IPS DF 19.7 (cell line): ENCODE results near the gene ADGRL2.

Experiments
- DNase-seq: peaks from one replicate; pipeline ENCODE4 v3.0.0-alpha.2; 2013; ENCODE audit warnings: low read depth, low spot score

The ADGRL2 gene

DNA sequence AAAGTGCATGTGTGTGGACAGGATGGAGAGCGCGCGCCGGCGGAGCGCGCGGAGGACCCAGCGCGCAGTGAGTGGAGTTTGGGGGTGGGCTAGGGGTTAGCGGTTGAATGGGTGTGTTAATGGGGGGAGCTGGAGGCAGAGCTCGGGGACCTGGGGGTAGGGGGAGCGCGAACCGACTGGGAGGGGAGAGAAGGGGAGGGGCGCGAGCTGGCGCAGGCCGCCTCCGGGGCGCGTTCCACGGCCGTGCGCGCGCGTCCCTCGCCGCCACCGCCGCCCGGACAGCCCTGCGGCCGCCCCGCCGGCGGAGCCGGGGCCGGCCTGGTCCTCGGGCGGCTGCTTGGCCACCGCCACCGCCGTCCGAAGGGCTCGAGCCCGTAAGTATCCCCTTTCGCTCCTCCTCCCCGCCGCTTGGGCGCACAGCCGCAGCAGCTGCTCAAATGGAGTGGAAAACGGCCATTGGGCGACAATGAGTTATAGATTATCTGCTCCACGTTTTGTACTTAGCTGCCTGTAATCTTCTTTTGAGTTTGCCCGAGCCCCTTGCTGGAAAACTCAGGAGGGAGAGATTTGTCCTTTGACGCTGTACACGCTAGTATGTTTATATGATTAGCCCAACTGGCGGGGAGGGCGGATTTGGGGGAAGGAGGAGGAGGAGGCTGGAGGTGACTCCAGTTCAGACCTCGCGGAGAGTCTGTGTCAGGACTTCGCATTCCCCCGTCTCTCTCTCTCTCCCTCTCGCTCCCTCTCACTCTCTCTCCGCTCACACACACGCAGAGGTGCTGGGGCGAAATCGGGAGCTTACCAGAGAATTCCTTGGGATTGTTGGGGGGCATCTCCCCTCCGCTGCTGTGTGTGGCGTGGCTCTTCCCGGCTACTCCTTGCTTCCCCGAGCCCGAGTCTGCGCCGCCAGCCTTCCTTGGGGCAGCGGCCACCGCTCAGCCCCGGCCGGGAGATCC is at the start of gene ADGRL2:
ADGRL2 (plus strand) TSS at position 240 of the 956 bp plus-strand sequence. CDS start 36,051 bp downstream, outside the sequence.
- peak; percentile 84 for DNase-seq

DNA sequence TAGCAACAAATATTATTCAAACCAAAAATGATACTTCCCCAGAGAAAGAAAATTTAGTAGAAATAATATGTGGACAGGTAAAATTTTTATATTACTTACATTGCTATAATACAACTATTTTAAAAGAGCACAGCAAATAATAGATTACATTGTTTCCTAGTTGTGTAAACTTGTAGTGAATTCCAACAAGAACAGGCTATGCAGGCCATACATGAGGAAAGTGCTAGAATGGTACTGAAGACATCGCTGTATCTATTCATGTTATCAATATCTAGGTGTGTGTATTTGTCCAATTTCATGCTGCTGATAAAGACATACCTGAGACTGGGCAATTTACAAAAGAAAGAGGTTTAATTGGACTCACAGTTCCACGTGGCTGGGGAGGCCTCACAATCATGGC is 47.9 kb upstream of the ADGRL2 start:
- no peak for DNase-seq

DNA sequence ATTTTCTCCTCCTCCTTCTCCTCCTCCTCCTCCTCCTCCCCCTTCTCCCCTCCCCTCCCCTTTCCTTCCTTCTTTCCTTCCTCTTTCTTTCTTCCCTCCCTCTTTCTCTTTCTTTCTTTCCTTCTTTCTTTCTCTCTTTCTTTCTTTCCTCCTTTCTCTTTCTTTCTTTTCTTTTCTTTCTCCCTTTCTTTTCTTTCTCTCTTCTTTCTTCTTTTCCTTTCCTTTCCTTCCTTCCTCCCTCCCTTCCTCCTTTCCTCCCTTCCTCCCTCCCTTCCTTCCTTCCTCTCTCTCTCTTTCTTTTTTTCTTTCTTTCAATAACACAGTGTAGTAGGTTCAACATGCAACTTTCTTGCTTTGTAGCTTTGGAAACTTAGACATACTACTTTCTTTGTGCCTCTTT is 46.3 kb upstream of the ADGRL2 start:
- DNase-seq, result no peak

DNA sequence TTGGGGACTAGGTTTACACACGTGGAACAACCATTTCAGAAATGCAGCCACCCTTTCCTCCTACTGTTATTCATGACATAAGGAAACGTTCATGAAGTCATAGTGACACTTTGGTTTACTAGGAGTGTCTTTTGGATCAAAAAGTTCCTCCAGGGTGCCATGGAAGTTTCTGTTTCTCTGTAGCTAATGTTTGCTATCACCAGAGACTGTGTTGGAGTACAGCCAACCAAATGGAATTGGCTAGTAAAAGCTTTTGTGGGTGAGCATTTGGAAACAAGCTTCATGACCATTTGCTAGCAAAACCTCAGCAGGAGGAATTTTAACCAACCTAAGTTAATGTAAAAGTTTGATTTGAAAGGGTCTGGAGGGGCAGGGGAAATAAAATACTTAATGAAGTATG is 43.9 kb upstream of the ADGRL2 start:
- no peak for DNase-seq

DNA sequence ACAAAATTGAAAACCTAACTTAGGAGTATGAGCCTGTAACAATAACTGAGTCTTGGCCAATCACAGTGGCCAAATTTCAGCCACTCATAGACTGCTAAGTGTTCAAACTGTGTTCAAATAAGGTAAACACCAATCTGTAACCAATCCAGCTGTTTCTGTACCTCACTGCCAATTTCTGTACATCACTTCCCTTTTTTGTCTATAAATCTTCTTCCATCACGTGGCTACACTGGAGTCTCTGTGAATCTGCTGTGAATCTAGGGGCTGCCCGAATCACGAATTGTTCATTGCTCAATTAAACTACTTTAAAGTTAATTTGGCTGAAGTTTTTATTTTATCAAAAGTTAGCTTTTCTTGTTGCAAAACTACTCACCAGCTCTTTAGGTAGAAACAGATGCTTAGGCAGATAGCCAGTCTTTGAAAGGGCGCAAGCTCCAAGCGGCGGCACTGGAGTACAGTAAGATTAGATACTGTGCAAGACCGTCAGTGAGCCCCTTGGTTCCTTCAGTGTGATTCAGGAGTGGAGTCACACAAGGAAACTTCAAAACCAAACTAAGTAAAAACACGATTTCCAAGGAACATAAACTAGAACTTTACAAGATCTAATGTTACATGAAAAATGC is 43.2 kb upstream of the ADGRL2 start:
- no peak for DNase-seq

DNA sequence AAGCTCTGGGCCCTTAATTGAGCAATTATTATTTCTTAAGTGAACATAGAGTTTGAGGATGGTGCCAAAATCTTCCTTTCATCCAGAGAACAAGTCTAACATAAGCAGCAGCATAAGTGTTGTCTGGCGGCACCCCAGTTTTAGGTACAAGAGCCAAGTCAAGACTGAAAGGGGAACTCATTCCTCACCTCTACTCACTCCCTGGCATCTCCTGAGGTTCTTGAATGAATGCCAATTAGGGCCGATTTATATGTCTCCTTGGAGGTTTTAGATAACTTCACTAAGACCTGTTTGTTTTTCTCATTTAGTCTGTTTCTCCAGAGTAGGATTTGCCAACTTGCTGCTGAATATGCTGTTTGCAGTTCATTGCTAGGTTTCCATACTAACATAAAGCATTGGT is 42.6 kb upstream of the ADGRL2 start:
- no peak for DNase-seq

DNA sequence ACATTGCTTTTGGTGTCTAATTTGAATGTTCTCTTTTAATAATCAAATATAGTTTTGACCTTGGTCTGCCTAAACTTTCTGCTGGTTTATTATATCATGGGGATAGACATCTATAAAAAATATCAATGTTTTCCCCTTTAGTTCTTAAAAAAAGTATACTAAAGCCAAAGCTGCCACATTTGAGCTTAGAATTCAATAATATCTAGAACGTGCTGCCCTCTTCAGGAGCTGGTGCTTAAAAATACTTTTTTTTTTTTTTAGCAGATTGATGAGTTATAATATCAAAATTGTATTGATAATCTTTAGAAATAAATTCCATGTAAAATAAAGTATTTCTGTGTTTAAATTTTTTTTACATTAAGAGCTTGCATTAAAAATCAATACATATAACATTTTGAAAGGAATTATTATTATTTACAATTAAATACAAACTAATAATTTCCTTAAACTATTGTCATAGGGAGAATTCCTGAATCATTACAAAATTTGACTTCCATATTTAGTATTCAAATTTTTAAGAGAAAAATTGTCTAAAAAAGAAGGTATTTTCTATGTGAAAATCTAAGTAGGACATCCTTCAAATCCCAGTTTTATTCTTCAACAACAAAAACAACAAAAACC is 40.1 kb upstream of the ADGRL2 start:
- DNase-seq, result no peak

DNA sequence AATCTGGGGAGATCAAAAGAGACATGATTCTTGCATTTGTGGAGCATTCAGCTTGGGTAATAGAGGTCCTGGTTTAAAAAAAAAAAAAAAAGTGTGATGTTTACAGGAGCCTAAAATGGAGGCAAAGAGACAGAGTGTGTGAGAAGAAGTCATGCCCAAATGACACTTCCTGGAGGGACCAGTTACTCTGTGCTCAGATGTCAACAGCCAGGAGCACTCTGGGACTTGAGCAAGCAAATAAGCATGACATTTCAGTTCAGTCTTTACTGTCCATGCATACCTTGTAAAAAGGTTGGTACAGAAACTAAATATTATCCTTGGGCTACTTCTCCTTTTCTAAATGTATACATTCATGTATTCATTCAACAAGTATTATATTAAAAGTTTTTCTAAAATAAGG is 25.2 kb upstream of the ADGRL2 start:
- DNase-seq, result no peak

DNA sequence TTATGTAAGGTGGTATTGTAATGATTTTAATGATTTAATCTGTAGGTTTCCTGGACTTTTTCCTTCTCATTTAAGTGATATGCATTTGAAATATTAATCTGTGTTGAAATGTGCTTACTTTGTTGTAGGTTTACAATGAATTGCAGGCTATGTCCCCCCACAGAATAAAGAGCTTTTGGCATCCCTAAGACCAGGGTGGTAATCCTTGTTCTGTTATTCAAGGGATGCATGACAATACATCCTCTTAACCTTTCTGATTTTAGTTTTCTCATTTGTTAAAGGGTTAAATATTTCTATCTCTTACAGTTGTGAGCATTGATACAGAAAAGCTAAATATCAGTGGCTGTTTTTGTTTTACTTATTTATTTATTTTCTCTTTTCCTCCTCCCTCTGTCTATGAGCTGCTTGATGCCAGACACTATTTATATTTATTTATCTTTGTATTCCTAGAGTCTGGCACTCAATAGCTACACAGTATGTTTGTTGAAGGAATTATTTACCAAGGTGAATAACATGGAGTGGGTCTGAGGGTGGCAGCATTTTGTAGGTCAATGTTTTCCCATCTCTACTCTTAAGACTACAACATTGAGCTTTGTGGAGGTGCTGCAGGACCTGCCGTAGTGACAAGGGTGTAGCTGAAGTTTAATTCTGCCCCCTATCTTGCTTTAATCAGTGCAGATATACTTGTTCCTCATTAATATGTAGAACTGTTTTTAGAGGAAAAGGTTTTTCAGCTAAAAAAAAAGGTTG is 19.9 kb upstream of the ADGRL2 start:
- DNase-seq, result no peak

DNA sequence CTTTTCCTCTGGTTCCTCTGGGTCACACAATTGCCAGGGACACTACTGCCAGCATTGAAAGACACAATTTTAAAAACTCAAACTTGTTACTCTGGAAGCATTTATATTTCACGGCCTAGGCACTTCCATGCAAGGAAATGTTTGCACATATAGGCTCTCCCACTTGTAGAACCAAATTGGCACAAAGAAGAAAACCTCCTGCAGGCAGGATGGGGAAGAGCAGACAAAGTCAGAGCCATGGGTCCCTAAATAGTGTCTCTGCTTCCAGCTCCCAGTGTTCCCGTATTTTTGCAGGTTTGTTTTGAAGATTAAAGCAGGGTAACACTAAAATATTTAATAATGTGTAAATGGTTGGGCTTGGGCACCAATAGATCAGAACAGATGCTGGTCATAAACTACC is 19.0 kb upstream of the ADGRL2 start:
- no peak for DNase-seq

DNA sequence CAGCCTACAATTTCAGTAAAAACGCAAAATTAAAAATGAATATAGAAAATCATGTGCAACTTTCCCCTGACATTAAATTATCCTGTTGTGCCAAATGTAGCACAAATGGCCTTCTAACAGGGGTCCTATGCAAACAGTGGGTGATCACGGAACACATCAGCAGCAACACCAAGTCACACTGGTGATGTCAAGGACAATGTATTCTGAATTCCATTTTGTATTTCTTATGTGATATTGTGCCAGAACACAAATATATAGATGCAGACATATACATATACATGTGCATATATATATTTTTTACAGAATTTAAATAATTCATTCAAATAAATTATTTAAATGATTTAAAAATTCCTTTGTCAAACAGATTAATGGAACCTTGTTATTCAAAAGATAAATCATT is 8.6 kb upstream of the ADGRL2 start:
- DNase-seq, result no peak

DNA sequence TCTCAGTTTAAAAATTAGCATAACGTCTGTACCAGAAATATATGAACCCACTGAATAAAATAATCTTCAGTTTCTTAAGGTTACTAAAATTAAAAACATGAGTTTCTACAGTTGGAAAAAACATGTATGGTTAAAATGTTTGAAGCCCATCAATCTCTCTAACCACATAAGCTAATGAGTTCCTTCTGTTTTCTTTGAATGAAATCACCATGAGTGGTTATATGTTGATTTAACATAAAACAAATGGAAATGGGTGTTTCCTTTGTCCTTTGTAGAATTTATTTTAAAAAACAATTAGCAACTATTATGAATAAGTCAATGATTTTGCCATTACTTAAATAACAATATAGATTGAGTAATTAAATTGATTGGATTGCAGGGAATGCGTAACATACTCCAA is 3.0 kb upstream of the ADGRL2 start:
- DNase-seq, result no peak

DNA sequence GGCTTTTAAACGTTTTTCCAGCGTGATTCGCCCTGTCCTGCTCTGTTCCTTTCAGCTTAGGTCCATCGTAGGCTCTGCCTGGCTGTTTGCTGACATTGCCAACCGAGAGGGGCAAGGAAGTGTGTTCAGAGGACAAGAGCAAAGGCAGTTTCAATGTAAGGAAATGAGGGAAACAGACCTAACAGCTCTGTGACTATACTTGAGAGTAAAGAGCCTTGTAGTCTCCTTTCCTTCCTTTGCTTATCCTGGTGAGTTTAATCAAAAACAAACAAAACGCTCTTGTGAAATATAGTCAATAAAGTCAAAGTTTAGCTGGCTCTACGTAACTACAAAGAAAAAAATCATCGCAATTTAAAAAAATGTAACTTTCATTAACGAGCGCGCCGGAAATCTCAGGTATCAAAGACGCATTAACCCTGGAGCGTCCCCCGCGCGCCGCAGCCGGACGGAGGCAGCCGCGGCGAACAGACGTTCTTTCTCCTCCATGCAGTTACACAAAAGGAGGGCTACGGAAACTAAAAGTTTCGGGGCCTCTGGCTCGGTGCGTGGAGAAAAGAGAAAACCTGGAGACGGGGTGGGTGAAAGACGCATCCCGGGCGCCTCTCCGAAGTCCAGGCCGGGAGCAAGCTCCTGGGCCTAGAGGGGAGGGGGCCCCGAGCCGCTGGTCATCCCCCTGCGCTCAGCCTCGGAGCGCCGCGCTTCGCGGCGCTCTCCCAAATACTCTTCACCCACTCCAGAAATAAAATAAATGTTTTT is 617 bp upstream of the ADGRL2 start:
- no peak for DNase-seq

DNA sequence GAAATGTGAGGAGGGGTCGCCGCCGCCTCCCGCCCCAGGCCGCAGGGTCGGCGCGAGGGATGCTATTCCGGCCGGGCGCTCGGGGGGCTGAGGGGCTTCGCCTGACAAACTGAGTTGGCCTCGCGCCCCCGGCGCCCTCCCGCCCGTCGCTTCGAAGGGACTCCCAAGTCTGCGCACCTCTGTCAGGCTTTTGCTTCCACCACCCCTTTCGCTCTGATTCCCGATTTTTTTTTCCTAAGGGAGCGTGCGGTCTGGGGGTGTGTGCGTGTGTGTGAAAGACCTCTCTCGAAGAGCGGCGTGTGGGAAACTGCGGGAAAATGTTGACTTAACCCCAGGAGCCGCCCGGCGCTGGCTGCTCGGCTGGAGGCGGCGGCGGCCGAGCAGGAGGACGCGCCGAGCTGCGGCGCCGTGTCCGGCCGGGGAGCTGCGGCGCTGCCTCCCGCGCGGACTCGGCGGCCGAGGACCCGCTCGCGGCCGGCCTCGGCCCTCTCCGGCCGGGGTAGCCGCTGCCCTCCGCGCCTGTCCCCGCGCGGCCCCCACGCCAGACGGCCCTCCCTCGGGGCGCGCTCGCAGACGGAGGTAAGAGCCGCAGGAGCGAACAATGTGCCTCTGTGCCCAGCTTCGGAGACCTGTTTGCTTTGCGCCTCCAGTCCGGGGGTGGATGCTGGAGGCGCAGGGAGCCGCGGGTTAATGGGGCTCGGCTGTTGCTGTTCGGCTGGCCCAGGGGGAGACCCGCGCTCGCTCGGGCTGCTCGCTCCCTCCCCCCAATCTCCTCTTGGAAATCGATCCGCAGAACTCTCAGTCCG is 1.1 kb downstream of the ADGRL2 start:
- no peak for DNase-seq

DNA sequence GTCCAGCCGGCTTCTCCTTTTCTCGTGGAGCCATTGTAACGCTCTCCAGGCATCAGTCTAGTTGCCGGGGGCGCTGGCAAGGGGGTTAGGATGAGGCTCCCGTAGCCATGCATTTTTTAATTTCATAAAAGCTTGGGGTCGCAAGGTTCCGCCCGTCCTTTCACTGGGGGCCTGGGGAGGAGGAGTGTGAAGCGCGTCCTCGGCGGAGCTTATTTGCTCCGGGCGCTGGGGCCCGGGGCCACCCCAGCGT is 1.6 kb downstream of the ADGRL2 start:
- no peak for DNase-seq

DNA sequence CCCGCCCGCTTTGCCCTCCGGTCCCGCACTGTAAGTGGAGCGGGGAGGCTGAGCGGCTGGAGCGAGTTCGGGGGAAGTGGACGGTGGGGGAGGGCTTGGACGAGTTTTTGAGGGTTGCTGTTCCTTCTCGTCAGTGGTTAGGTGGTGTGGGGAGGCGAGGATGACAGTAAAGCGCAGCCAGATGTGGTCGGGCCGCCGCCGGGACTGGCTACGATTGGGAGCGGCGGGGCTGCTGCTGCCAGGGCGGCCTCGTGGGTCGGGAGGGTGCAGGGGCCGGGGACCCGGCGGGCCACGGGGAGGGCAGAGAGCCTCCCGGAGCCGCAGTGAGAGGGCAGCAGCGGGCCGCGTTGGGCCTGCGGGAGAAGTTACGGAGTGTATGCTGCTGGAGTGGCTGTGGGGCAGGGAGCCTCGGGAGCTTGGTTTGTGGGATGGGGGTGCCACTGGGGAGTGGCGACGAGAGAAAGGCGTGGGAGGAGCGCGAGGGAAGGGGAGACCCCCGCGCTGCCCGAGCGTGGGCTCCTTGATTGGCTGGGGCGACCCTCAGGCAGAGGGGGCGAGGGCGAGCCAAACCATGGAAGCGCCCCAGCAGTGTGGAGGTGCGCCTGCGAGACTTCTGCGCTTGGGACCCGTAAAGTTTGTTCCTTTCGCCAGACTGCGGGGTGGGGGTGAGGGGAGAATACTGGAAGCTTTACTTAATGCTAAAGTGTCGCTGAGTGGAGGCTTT is 2.1 kb downstream of the ADGRL2 start:
- no peak for DNase-seq

DNA sequence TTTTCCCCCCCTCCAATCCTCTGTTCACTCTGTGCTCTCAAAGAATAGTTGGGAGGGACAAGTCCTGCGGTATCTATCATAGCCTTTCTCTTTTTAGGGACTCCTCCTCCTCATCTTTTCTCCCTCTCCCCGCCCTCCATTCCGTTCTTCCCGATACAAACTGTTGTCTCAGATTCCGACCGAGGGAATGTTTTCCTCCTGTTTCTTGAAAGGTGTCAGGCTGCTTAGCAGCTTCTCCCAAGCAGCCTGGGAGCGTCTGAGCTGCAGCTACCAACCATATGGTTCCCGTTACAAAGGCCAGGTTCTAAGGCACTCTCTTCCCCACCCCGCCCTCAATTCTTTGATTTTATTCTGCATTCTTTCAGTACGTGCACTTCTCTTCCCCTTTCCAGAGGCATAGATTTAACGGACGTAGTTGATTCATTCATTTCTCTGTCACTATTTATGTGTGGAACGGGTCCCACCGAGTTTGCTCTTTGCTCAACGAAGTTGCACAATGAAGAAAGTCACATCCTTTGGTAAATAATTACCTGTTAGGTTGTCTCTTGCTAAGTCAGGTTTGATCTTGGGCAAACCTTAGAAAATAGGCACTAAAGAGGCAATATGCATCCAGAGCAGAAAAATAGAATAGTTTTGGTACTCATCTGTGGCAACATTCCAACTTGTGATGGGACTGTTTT is 2.8 kb downstream of the ADGRL2 start:
- no peak for DNase-seq

DNA sequence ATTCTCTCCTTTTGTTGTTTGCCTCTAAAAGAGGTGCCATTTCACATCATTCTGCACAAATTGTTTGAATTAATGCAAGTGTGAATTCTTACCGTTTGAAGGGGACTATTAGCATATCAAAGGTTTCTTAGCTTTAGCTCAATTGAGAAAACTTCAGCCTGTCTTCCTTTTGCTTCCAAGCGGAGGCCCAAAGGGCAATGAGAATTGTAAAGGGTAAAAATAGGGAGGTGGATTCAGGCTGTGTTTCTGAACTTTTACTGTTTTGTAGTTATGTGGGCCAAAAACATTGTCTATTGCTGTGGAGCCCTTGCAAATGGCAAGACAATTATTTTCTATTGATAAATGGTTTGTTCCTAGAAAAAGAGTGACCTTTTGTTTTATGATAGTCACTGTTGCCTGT is 3.6 kb downstream of the ADGRL2 start:
- DNase-seq, result no peak
